Activated naive CD8-positive, alpha-beta T cell treated with anti-CD3 and anti-CD28 coated beads for 36 hours (primary cell): ENCODE measurements around the gene SSR1. TPM values are rescaled to one million over a fixed set of nuclear protein-coding genes. Genes with fewer than 3 reads are reported as not detected.

Experiments used
- DNase-seq: peaks from one replicate; pipeline ENCODE4 v3.0.0; 2021
- H3K27ac Mint-ChIP-seq: one replicate; pipeline ENCODE4 v1.8.0; 2022; ENCODE audit warnings: mild to moderate bottlenecking, moderate library complexity, mixed read lengths
- H3K27me3 Mint-ChIP-seq: one replicate; pipeline ENCODE4 v1.8.0; 2022; ENCODE audit warnings: mild to moderate bottlenecking, mixed read lengths
- H3K36me3 Mint-ChIP-seq: one replicate; pipeline ENCODE4 v1.8.0; 2021; ENCODE audit warnings: mild to moderate bottlenecking, mixed read lengths
- H3K4me1 Mint-ChIP-seq: one replicate; pipeline ENCODE4 v1.8.0; 2021; ENCODE audit warnings: mixed read lengths
- H3K4me3 Mint-ChIP-seq: one replicate; pipeline ENCODE4 v1.8.0; 2022; ENCODE audit warnings: mild to moderate bottlenecking, moderate library complexity, mixed read lengths
- H3K9me3 Mint-ChIP-seq: one replicate; pipeline ENCODE4 v1.8.0; 2022; ENCODE audit warnings: mixed read lengths
- total RNA-seq, 2 experiments: library from RNA; stranded (reverse); gene quantifications; one replicate each; pipeline ENCODE4 v1.2.3, GENCODE V29; 2021

Gene SSR1
- total RNA-seq, 2 experiments from 2014 or later = 132 to 139 TPM

- peak; percentile 73 for DNase-seq
- peaks cover 2% of the 10 kb centered on the region for H3K9me3 Mint-ChIP-seq
- H3K4me3 Mint-ChIP-seq = peak overlapping the region; percentile 79
- H3K36me3 Mint-ChIP-seq = no peaks in the 10 kb centered on the region
- peak overlapping the region; percentile 26 for H3K27ac Mint-ChIP-seq
- H3K4me1 Mint-ChIP-seq = peaks cover 16% of the 10 kb centered on the region
- H3K27me3 Mint-ChIP-seq = peaks cover 28% of the 10 kb centered on the region
Observed at GRCh38 chr6:7261032-7261841, 51.8 kb downstream of the SSR1 start.

GRCh38 chr6:7260291-7261031 lies 52.5 kb downstream of the SSR1 start:
- H3K36me3 Mint-ChIP-seq = no peaks in the 10 kb centered on the region
- peak overlapping the region; percentile 26 for H3K27ac Mint-ChIP-seq
- H3K4me1 Mint-ChIP-seq = peaks cover 16% of the 10 kb centered on the region
- DNase-seq = no peak
- peaks cover 28% of the 10 kb centered on the region for H3K27me3 Mint-ChIP-seq
- peaks cover 2% of the 10 kb centered on the region for H3K9me3 Mint-ChIP-seq
- H3K4me3 Mint-ChIP-seq = peak overlapping the region; percentile 79

- no peaks in the 10 kb centered on the region for H3K36me3 Mint-ChIP-seq
- no peak overlapping the region for H3K27ac Mint-ChIP-seq
- H3K4me1 Mint-ChIP-seq = peaks cover 16% of the 10 kb centered on the region
- no peak for DNase-seq
- H3K27me3 Mint-ChIP-seq = peaks cover 28% of the 10 kb centered on the region
- peaks cover 2% of the 10 kb centered on the region for H3K9me3 Mint-ChIP-seq
- H3K4me3 Mint-ChIP-seq = no peak overlapping the region
Observed at GRCh38 chr6:7258231-7258763, 54.7 kb downstream of the SSR1 start.

- DNase-seq = no peak
- no peak overlapping the region for H3K27ac Mint-ChIP-seq
- peaks cover 2% of the 10 kb centered on the region for H3K9me3 Mint-ChIP-seq
- H3K27me3 Mint-ChIP-seq = peaks cover 28% of the 10 kb centered on the region
- peaks cover 16% of the 10 kb centered on the region for H3K4me1 Mint-ChIP-seq
- H3K36me3 Mint-ChIP-seq = no peaks in the 10 kb centered on the region
- H3K4me3 Mint-ChIP-seq = no peak overlapping the region
Observed at GRCh38 chr6:7257521-7258230, 55.3 kb downstream of the SSR1 start.

GRCh38 chr6:7256785-7257184 lies 56.2 kb downstream of the SSR1 start:
- Mint-ChIP-seq H3K4me3 (no peak overlapping the region), H3K27me3 (peaks cover 22% of the 10 kb centered on the region), H3K36me3 (no peaks in the 10 kb centered on the region), H3K27ac (no peak overlapping the region), H3K4me1 (peaks cover 13% of the 10 kb centered on the region), H3K9me3 (peaks cover 2% of the 10 kb centered on the region)
- no peak for DNase-seq

- Mint-ChIP-seq H3K4me1 (peaks cover 6% of the 10 kb centered on the region), H3K9me3 (peaks cover 2% of the 10 kb centered on the region), H3K27ac (no peak overlapping the region), H3K4me3 (no peak overlapping the region), H3K27me3 (peaks cover 19% of the 10 kb centered on the region), H3K36me3 (no peaks in the 10 kb centered on the region)
- no peak for DNase-seq
Observed at GRCh38 chr6:7255918-7256317, 57.1 kb downstream of the SSR1 start.

- Mint-ChIP-seq H3K4me1 (no peaks in the 10 kb centered on the region), H3K36me3 (peaks cover 3% of the 10 kb centered on the region), H3K27ac (no peak overlapping the region), H3K27me3 (peaks cover 11% of the 10 kb centered on the region), H3K4me3 (no peak overlapping the region), H3K9me3 (peaks cover 2% of the 10 kb centered on the region)
- no peak for DNase-seq
Observed at GRCh38 chr6:7254980-7255835, 57.8 kb downstream of the SSR1 start.

- no peaks in the 10 kb centered on the region for H3K27me3 Mint-ChIP-seq
- peaks cover 5% of the 10 kb centered on the region for H3K36me3 Mint-ChIP-seq
- peaks cover 2% of the 10 kb centered on the region for H3K9me3 Mint-ChIP-seq
- no peak overlapping the region for H3K27ac Mint-ChIP-seq
- H3K4me3 Mint-ChIP-seq = no peak overlapping the region
- no peak for DNase-seq
- no peaks in the 10 kb centered on the region for H3K4me1 Mint-ChIP-seq
Observed at GRCh38 chr6:7252390-7252789, 60.6 kb downstream of the SSR1 start.

GRCh38 chr6:7251646-7252260 lies 61.2 kb downstream of the SSR1 start:
- no peak for DNase-seq
- peaks cover 5% of the 10 kb centered on the region for H3K36me3 Mint-ChIP-seq
- H3K4me1 Mint-ChIP-seq = no peaks in the 10 kb centered on the region
- H3K9me3 Mint-ChIP-seq = peaks cover 1% of the 10 kb centered on the region
- H3K4me3 Mint-ChIP-seq = no peak overlapping the region
- H3K27ac Mint-ChIP-seq = no peak overlapping the region
- H3K27me3 Mint-ChIP-seq = no peaks in the 10 kb centered on the region

GRCh38 chr6:7250812-7251211 lies 62.2 kb downstream of the SSR1 start:
- H3K27ac Mint-ChIP-seq = no peak overlapping the region
- no peaks in the 10 kb centered on the region for H3K27me3 Mint-ChIP-seq
- DNase-seq = no peak
- no peaks in the 10 kb centered on the region for H3K4me1 Mint-ChIP-seq
- no peak overlapping the region for H3K4me3 Mint-ChIP-seq
- no peaks in the 10 kb centered on the region for H3K9me3 Mint-ChIP-seq
- H3K36me3 Mint-ChIP-seq = peaks cover 5% of the 10 kb centered on the region

- H3K27ac Mint-ChIP-seq = no peak overlapping the region
Observed at GRCh38 chr6:7249946-7250643, 62.9 kb downstream of the SSR1 start.

GRCh38 chr6:7249391-7249790 lies 63.6 kb downstream of the SSR1 start:
- H3K4me3 Mint-ChIP-seq = no peak overlapping the region
- H3K36me3 Mint-ChIP-seq = peaks cover 8% of the 10 kb centered on the region
- no peak for DNase-seq
- no peaks in the 10 kb centered on the region for H3K9me3 Mint-ChIP-seq
- H3K27ac Mint-ChIP-seq = no peak overlapping the region
- no peaks in the 10 kb centered on the region for H3K4me1 Mint-ChIP-seq
- H3K27me3 Mint-ChIP-seq = no peaks in the 10 kb centered on the region

More at GRCh38 chr6:7249946-7250643, 62.9 kb downstream of the SSR1 start:
- Mint-ChIP-seq H3K9me3 (no peaks in the 10 kb centered on the region), H3K4me3 (no peak overlapping the region), H3K36me3 (peaks cover 8% of the 10 kb centered on the region), H3K4me1 (no peaks in the 10 kb centered on the region), H3K27me3 (no peaks in the 10 kb centered on the region)
- no peak for DNase-seq

- peaks cover 6% of the 10 kb centered on the region for H3K4me1 Mint-ChIP-seq
- H3K9me3 Mint-ChIP-seq = no peaks in the 10 kb centered on the region
- no peak overlapping the region for H3K4me3 Mint-ChIP-seq
- no peak for DNase-seq
- H3K27ac Mint-ChIP-seq = no peak overlapping the region
- no peaks in the 10 kb centered on the region for H3K27me3 Mint-ChIP-seq
- peaks cover 8% of the 10 kb centered on the region for H3K36me3 Mint-ChIP-seq
Observed at GRCh38 chr6:7247828-7248227, 65.2 kb downstream of the SSR1 start.

- H3K4me3 Mint-ChIP-seq = no peak overlapping the region
Observed at GRCh38 chr6:7247179-7247456, 65.9 kb downstream of the SSR1 start.

More at GRCh38 chr6:7247179-7247456, 65.9 kb downstream of the SSR1 start:
- H3K36me3 Mint-ChIP-seq = peaks cover 8% of the 10 kb centered on the region
- no peak for DNase-seq
- H3K27me3 Mint-ChIP-seq = no peaks in the 10 kb centered on the region
- no peak overlapping the region for H3K27ac Mint-ChIP-seq
- H3K9me3 Mint-ChIP-seq = no peaks in the 10 kb centered on the region
- H3K4me1 Mint-ChIP-seq = peaks cover 11% of the 10 kb centered on the region
